GM18517 (cell line): ENCODE measurements around the gene MT1F.
"Not testable (repeated sequence)": the region's sequence is repeated elsewhere in the genome, so short reads cannot be mapped to it uniquely, and the experiment has no call there.

Experiments
- ATAC-seq: cut with Tn5 transposase; IDR thresholded peaks from one replicate; pipeline ENCODE4 v1.9.1; 2021; ENCODE audit warnings: mild to moderate bottlenecking, moderate library complexity; ENCODE audit not compliant: unreplicated experiment

The MT1F gene

DNA sequence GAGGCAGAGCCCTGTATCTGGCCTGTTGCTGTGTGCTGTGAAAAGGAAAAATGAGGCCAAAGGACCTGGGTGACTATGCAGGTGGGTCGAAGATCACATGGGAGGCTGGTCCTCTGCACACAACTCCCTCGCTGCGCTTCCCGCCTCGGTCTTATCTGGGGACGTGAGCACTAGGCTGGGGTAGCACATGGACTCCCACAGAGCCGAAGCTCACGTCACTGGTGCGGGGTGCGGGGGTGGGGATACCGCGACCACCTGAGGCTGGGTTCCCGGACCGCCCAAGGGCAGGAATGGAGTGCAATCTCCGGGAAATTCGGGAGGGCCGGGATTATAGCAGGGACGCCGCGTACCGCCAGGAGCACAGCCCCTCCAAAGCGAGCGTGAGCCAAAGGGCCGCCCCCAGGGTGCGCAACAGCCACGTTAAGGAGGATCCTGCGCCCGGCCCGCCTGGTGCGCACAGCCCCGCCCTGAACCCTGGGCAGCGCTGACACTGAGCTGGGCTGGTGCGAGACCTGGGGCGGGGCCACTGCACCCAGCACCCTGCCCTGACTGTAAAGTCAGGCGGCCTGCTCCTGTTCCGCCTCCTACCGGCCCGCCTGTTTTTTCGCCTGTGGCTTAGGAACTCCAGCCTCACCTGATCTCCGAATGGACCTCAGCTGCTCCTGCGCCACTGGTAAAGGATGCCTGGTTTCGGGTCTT lies 14.5 kb upstream of the MT1F start:
- ATAC-seq, result no peak

GRCh38 chr16:56643833-56644232 lies 13.9 kb upstream of the MT1F start:
- no peak for ATAC-seq

- ATAC-seq, result no peak
These were observed 12.4 kb upstream of the MT1F start for GRCh38 chr16:56645311-56645710.

GRCh38 chr16:56645838-56646237 lies 11.9 kb upstream of the MT1F start:
- ATAC-seq, result no peak

DNA sequence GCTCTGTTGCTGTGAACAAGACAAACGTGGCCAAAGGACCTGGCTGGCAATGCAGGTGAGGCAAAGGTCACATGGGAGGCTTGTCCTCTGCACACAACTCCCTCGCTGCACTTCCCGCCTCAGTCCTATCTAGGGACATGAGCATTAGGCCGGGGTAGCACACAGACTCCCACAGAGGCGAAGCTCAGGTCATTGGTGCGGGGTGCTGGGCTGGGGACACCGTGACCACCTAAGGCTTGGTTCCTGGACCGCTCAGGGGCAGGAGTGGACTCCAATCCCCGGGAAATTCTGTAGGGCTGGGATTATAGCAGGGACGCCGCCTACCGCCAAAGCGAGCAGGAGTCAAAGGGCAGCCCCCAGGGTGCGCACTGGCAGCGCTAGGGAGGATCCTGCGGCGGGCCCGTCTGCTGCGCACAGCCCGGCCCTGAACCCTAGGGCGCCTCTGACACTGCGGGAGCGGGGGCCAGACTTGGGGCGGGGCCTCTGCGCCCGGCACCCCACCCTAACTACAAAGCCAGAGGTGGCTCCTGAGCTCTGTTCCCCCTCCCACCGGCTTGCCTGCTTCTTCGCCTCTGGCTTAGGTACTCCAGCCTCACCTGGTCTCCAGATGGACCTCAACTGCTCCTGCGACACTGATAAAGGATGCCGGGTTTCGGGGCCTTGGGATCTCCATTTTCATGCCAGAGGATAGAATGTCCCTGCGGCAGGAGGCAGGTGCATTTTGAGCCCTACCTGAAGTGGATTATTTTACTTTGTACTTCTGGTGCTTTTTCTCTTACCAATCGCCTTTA lies 9.9 kb upstream of the MT1F start:
- ATAC-seq, result no peak

DNA sequence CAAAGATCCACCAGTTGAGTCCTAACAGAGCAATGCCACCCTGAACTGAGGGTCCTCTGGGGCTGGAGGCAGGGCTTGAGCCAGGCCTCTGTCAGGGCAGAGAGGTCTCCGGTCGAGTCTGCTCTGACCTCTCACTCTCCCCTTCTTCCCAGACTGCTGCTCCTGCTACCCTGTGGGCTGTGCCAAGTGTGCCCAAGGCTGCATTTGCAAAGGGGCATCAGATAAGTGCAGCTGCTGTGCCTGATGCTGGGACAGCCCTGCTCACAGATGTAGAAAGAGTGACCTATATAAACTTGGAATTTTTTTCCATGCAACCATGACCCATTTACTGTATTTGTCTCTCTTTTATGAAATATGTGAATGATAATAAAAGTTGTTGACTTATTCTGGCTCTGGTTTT lies 8.5 kb upstream of the MT1F start:
- no peak for ATAC-seq

DNA sequence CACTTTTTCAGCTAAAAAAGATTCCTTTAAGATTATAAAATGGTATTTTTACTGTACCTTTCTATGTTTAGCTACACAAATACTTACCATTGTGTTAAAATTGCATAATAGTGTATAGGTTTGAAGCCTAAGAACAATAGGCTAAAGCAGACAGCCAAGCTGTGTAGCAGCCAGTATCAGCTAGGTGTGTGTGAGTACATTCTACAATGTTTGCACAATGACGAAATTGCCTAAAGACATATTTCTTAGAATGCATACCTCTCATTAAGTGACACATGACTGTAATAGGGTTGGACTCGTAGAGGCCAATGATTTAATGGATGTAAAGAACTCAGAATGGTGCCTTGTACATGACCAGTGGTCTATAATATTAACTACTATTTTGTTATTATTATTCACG lies 7.9 kb upstream of the MT1F start:
- ATAC-seq, result no peak

DNA sequence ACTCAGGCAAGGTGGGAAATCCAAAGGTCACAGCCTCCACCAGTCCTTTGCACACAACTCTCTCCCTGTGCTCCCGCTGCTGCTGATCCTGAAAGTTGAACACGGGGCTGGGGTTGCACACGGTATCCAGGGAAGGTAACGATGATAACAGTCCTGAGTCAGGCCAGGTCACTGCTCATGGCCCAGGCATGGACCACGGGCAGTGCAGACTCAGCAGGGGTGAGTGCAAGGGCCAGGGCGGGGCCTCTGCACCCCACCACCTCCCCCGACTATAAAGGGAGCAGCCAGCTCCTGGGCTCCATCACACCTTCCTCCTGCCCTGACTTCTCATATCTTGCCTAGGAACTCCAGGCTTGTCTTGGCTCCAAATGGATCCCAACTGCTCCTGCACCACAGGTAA lies 6.2 kb upstream of the MT1F start, which contains the start of gene MT1B:
MT1B (plus strand) TSS at position 301 of the 400 bp plus-strand sequence; CDS start at position 369, 68 bp downstream.
- no peak for ATAC-seq

DNA sequence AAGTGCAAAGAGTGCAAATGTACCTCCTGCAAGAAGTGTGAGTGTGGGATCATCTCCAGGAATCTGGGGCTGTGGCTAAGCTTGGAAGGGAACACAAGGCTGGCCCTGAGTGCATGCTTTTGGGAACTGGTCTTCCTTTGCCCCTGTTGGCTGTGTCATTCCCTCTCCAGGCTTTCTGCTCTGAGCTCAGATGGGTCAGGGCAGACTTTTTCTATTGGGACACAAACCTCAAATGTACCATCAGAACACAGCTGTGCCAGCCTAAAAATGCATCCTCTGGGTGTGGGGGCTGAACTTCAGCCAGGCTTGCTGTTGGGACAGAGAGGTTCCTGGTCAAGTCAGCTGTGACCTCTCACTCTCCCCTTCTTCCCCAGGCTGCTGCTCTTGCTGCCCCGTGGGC lies 5.2 kb upstream of the MT1F start:
- no peak for ATAC-seq

DNA sequence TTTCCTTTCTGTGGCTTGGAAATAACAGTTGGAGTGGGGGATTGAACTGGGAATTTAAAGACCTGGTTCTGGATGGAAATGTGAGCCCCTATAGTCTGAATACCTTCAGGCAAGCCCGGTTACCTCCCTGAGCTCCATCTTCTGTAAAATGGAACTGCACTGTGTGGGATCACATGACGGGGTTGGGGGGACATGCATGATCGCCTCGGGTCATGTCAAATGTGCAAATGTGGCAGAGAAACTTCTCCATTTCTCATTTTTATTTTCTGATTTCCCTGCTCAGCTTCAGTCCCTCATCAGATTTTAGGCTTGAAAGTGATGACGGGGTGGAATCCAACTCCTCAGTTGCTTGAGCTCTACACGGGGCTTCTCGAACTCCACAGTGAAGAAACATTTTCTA lies 4.5 kb upstream of the MT1F start:
- ATAC-seq, result no peak

DNA sequence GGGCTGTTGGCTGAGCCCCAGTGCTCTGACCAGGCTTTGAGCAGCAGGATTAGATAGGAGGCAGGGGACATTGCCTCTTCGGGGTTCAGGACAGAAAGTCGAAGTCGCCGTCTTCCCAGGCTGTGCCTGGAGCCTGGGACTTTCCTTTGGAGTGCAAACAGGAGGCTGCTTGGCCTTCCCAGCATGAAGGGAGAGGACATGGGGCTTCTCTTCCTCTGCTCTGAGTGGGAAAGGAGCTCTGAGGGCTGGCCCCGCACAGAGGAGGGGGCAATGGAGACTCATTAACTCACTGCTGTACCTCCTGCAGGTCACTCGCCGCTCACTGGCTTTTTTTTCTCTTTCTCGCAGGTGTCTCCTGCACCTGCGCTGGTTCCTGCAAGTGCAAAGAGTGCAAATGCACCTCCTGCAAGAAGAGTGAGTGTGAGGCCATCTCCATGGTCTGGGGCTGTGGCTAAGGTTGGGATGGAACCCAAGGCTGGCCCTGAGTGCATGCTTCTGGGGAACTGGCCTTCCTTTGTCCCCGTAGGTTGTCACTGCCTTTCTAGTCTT lies 642 bp downstream of the MT1F start:
- ATAC-seq, result no peak

DNA sequence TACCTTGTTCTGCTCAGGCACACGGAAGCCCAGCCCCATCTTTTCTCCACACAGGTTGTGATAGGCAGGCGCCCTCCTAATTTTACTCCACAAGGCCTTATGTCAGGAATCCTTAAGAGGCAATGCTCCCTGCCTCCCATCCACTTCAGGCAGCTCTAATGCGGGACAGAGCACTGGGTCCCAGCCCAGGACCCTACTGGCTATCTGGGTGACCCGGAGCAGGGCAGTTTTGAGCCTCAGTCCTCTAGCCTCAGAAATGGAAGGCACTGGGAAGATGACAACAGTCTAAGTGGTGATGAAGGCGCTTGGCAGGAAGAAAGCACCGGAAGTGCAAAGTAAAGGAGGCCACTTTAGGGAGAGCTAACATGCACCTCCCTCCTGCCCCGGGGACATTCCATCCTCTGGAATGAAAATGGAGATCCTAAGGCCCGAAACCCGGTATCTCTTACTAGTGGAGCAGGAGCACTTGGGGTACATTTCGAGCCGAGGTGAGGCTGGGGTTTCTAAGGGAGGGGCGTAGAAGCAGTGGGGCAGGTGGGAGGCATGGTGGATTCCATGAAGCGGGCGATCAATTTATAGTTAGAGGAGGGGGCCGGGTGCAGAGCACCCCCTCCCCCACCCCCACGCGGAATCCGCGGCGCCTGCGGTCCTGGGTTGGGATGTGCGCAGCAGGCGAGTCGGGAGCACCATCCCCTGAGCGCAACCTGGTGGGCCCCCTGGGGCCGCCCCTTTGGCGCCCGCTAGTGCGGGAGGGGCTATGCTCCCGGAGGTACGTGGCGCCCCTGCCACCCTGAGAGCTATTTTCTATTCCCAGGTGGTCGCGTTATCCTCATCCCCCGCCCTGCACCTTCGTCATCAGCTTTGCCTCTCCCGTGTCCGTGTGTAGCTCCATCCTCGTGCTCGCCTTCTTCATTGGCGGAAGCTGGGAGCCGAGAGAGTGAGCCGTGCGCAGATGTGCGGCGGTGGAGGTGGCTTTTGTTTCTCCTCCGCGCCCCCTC lies 4.9 kb downstream of the MT1F start:
- no peak for ATAC-seq

GRCh38 chr16:56664506-56664905 lies 6.7 kb downstream of the MT1F start:
- no peak for ATAC-seq

DNA sequence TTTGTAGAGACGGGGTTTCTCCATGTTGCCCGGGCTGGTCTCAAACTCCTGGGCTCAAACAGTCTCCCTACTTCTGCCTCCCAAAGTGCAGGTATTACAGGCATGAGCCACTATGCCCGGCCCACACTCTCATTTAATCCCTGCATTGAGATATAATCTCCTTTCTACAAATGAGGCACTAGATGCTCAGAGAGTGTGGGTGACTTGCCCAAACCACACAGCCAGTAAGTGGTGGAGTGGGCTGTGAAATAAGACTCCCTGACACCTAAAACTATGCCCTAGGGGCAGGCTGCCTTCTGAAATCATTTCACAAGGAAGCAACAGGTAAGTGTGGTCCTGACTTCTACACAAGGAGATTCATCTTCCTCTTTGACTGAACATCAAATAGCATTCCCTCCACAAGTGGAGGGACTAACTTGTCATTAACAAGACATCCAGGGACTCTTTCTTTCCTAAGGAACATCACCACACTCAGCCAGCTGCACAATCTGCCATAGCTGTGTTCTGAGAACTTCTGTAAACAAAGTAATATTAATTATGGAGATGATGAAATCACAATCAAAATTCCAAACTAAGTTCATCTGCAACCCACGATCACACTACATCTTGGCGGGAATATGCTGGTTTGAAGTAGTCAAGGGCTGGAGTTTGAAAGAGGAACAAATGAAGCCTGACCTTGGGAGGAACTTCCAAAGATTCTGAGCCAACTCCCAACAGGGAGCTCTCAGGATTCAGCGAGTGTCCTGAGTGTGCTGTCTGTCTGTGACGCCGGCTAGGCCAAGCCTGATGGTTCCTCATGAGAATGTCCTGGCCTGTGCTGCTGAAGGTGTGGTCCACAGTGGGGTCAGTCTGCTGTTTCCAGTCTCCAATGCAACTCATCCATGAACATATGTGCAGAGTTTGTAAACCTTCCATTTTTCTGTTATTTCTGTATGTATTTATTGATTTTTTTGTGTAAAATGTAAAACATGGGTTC lies 7.8 kb downstream of the MT1F start:
- ATAC-seq, result not testable (repeated sequence)

DNA sequence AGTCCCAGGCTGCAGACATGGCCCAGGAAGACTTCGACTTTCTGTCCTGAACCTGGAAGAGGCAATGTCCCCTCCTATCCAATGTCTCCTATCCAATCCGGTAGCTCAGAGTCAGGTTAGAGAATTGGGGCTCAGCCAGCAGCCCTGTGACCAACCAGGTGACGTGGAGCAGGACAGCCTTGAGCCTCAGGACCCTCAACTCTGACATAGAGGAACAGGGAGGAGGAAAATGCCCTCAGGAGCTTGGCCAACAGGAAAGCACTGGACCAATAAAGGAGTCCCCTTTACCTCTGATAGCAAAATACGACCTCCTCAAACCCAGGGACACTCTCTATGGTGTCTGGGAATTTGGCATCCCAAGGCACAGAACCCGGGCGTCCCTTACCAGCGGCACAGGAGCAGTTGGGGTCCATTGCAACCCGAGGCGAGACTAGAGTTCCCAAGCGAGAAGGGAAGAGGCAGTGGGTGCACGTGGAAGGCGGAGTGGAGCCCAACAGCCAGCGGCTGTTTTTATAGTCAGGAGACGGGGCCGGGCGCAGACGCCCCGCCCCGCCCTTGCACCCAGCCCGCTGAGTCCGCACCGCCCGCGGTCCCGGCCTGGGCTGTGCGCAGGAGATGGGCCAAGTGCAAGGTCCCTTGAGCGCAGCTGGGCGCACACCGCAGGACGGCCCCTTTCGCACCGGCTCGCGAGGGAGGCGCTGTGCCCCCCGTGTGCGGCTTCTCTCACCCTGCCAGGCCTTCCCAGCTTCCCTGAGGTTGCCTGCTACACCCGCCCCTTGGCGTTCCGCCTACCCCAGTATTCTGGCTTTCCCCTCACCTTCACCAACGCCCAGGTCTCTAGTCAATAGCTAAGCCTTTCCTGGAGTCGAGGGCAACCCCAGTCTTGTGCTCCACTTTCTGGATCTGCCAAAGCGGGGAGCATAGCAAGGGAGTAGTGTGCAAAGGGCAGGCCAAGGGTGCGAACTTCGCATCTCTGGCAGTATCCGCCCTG lies 10.1 kb downstream of the MT1F start, which contains the start of gene MT1G:
MT1G (minus strand) TSS at position 485 of the 991 bp plus-strand sequence; CDS start at position 413, 72 bp downstream.
- ATAC-seq, result no peak

- no peak for ATAC-seq
These were observed 11.5 kb downstream of the MT1F start, which contains the start of gene MT1H for GRCh38 chr16:56669005-56669839. MT1H (plus strand) TSS chr16:56669814; CDS start chr16:56669885, 71 bp downstream.
